ENCODE measurements around the gene CDRT4. TPM values are rescaled to one million over a fixed set of nuclear protein-coding genes. Genes with fewer than 3 reads are reported as not detected.

The CDRT4 gene
- polyA plus RNA-seq, 1 of the 3 experiments (the other 2 are of a cell fraction), result 4.6 TPM

GRCh38 chr17:15456972-15457722, 10.3 kb downstream of the CDRT4 start (continued):
- TF ChIP-seq JUND (IDR thresholded peaks at IDR 0.05) (no peak; the same call in 1 of the 2 replicates), CTCF (IDR thresholded peaks at IDR 0.05) (peak; percentile 56), RFX5 (IDR thresholded peaks at IDR 0.05; ENCODE audit: low read length) (no peak), EZH2phosphoT487 (IDR thresholded peaks at IDR 0.05; ENCODE audit: borderline replicate concordance, low read depth) (no peak), USF1 (IDR thresholded peaks at IDR 0.05; ENCODE audit: borderline replicate concordance, low read depth) (no peak), PBX3 (IDR thresholded peaks at IDR 0.05) (peak; percentile 48), TEAD4 (IDR thresholded peaks at IDR 0.05; ENCODE audit: borderline replicate concordance, insufficient read depth) (peak; percentile 43)

- TF ChIP-seq ELF1 (IDR thresholded peaks at IDR 0.05) (no peak), YY1 (IDR thresholded peaks at IDR 0.05; ENCODE audit: low read depth) (no peak), TEAD4 (IDR thresholded peaks at IDR 0.05; ENCODE audit: borderline replicate concordance, insufficient read depth) (no peak), CTCF (IDR thresholded peaks at IDR 0.05) (no peak), USF1 (IDR thresholded peaks at IDR 0.05; ENCODE audit: borderline replicate concordance, low read depth) (no peak), REST (IDR thresholded peaks at IDR 0.05; ENCODE audit: low read depth, low read length) (no peak), FOXJ3 (CRISPR knock-in tag; IDR thresholded peaks at IDR 0.05) (no peak), SIN3A (IDR thresholded peaks at IDR 0.05; ENCODE audit: borderline replicate concordance, low read depth, low read length) (no peak), NFIC (IDR thresholded peaks at IDR 0.05; ENCODE audit: borderline replicate concordance) (no peak)
- H3K27ac ChIP-seq (ENCODE audit: low read depth in 2 of 2, low read length in 1 of 2), result peak overlapping the region; percentile 59 to 77; a peak in 3 of 4 replicates
- H3K4me2 ChIP-seq, result no peak overlapping the region
- no peaks in the 10 kb centered on the region for H3K27me3 ChIP-seq (ENCODE audit: insufficient read depth)
- no peak overlapping the region for H3K4me3 ChIP-seq (ENCODE audit: low read depth in 2 of 2, low read length in 1 of 2)
- no peaks in the 10 kb centered on the region for H3K79me2 ChIP-seq (ENCODE audit: insufficient read depth)
- H3K9ac ChIP-seq, result no peak overlapping the region
- no peak for DNase-seq
- WGBS (ENCODE audit: low lambda C conversion rate), result 93% methylated on average over 6 of the region's 6 CpGs
- H3K9me3 ChIP-seq, result 0 out of 2 replicates have a peak, but pooled peaks cover 3% of the 10 kb centered on the region
- H3K9me2 ChIP-seq, result no peaks in the 10 kb centered on the region
- no peaks in the 10 kb centered on the region for H3K36me3 ChIP-seq (replicated peaks in 1 of 2; ENCODE audit: control insufficient read depth in 1 of 2, insufficient read depth in 2 of 2, low read length in 1 of 2)
- ChIA-PET CTCF (interaction anchor here (1.3 kb wide), 1 partner anchor 18 kb away, joined by 4 read pairs; no protein-coding TSS in a partner anchor), POLR2A (no interaction called here)
- H4K20me1 ChIP-seq (ENCODE audit: insufficient read depth), result no peaks in the 10 kb centered on the region
- H3F3A ChIP-seq (replicated peaks; ENCODE audit: insufficient read depth), result peaks cover 10% of the 10 kb centered on the region
- no peak overlapping the region for H2AFZ ChIP-seq (ENCODE audit: low read depth)
- peaks cover 23% of the 10 kb centered on the region in 2 experiments; a peak in 3 of 4 replicates for H3K4me1 ChIP-seq (ENCODE audit: control insufficient read depth in 1 of 2, insufficient read depth in 2 of 2, low read depth in 1 of 2, low read length in 1 of 2)
Observed at GRCh38 chr17:15456496-15456895, 10.9 kb downstream of the CDRT4 start.

Measured in SK-N-SH (cell line).